NCI-H774 (cell line): ENCODE measurements around the gene CHN2.

ENCODE experiments used
- DNase-seq: peaks from one replicate; lab custom pipeline; 2025; lab: John Stamatoyannopoulos, UW

CHN2 gene

DNA sequence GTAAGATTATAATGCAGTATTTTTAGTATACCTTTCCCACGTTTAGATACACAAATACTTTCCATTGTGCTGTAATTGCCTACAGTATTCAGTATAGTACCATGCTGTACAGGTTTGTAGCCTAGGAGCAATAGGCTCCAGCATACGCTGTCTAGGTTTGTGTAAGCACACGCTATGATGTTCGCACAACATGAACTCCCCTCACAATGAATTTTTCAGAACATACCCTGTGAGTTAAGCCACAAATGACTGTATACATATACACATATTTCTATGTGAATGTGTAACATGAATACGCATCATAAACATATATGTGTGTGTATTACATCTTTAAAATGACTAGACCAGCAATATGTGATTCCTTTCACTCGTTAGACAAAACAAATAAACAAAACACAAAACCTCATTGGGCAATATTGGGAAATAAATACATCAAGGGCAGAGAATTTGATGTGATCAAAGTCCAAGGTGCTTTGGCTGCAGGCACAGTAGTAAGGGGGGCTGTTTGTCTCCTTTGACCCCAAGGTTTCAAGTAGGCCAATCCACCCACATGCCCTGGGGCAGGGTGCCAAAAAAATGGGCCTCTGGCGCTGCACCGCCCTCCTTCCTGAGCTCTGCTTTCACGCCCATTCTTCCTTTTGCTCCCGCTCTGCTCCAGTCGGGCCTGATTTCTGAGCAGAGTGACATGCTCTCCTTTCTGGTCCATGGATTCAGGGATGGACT is 33.9 kb downstream of the CHN2 start:
- no peak for DNase-seq

DNA sequence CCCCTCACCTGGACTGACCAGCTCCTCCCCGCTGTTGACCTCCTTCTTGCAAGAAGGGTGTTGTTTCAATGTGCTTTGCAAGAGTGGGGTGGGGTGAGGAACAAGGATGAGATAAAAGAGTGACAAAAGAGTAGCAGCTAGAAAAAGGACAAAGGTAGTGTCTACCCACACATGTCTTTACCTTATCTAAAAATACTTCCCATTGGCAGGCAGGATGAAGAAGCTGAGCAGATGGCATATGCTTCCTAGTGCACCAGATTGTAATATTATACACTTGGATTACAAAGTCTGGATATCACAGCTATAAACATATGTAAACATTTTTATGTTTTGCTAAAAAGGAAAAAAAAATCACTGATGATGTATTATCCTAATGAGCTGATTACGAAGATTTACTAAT is 34.5 kb downstream of the CHN2 start:
- no peak for DNase-seq

DNA sequence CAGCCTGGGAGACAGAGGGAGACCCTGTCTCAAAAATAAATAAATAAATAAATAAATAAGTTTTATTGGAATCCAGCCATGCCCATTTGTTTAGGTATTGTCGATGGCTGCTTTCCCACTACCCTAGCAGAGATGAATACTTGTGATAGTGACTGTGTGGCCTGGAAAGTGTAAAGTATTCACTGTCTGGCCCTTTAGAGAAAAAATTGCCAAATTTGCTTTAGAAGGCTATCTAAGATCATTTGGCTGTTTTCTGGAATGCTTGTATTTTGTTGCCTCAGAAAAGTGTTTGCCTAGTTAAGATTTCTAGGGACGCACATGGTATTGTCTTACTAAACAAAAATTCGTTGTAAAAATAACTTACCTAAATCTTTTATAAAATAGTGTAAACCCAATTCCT is 35.4 kb downstream of the CHN2 start:
- DNase-seq, result no peak

DNA sequence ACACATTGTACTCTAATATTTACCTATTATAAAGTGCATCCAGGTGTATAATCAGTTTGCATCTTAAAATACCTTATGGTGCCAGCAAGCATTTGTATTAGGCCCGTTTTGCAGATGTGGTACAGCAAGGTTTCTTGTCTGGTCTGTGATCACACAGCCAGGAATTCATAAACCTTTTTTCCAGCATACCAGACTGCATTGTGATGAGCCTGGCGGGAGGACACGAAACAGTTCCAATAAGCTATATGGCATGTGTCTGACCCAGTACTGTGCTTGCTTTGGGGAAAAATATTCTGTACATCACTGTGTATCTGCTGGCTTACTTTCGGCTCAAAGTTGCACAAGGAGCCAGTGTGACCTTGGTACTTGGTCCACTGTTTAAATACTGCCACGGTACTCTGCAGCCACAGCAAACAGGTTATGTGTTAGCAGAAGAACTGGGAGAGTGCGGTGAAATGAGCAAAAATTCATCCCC is 36.3 kb downstream of the CHN2 start:
- DNase-seq, result no peak

DNA sequence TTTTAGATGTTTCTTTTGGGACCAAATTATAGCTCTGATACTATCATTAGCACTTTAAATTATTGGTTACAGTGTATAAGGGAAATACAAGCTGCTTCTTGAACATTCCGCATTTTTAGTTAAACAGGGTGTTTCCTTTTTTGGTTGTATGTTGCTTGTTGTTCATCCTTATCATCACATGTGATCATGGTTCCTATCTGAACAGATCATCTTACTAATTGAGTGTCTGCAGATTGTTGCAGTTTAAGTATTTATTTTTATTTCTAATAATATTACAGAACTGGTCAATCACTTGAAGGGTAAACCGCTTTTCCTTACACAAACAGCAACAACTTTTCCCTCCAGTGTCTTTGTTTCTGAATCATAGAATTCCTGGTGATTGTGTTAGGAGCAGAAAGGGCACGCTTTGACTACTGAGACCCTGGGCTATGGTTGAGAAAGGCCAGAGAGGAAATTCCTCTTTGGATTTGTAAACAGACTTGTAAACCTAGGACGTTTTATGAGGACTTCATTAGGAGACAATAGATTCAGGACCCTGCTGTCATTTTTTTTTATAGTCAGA is 37.2 kb downstream of the CHN2 start:
- no peak for DNase-seq

DNA sequence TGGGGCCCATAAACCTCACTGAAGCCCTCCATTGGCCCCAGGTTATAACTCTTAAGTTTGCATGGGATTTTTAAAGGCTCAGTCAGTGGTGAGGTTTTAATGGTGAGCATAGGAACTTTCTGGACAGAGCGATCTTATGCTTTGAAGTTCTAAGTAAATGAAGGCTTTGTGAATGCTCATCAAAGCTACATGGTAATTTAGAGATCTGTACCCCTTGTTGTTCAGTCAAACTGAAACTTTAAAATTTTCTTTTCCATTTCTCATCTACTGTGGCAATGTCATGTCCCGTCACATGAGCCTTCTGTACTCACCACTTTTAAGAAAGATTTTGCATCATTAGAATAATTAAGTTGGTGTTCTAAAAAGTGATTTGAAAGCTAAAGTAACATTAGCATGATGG is 39.9 kb downstream of the CHN2 start:
- no peak for DNase-seq

DNA sequence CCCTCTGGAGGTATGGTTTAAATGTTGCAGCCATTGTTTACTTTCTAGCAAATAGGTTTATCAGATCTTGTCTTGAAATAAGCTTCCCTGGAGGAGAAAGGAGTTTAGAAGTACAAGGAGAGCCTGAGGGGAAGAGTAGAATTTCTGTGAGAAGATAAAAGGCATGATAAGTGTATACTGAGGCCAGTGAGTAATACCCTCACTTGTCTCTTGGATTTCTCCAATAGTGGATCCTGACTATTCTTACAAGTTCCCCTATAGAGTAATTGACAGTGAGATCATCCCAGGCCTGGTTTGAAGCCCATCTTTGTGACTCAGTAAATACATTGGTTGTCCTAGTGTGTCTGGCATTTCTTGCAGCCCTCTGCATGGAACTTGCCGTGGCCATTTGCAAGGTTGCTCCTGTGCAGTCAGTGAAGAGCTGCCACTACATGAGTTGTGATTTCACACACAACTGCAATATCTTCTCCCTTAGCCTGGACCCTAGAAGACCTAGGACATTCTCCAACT is 41.6 kb downstream of the CHN2 start:
- DNase-seq, result no peak

DNA sequence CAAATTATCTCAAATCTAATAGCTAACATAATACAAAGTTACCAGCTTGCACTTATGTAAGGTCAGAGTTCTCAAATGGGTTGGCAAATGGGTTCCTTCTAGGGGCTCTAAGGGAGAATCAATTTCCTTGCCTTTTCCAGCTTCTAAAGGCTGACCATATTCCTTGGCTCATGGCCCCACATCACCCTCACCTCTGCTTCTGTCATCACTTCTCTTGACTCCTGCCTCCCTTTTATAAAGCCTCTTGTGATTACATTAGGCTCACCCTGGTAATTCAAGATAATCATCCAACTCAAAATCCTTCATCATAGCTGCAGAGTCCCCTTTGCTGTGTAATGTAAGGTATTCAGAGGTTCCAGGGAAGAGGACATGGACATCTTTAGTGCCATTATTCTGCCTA is 42.1 kb downstream of the CHN2 start:
- no peak for DNase-seq

DNA sequence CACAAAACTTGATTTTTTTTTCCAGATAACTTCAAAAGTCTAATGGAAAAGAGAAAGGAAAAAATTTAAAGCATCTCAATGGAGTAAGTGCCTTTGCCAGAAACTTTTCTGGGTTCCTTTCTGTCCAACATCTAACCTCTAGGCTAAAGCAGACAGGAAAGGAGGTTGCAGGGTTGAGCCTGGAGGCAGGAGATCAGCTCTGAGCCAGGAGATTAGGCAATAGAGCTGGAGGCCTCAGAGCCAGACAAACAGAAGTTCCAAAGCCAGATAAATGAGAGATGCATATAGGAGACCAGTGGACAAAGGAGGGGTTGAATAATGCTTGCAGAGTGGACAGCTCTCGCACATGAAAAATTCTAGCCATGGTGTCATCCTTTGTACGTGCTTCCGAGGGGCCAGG is 42.9 kb downstream of the CHN2 start:
- DNase-seq, result no peak

DNA sequence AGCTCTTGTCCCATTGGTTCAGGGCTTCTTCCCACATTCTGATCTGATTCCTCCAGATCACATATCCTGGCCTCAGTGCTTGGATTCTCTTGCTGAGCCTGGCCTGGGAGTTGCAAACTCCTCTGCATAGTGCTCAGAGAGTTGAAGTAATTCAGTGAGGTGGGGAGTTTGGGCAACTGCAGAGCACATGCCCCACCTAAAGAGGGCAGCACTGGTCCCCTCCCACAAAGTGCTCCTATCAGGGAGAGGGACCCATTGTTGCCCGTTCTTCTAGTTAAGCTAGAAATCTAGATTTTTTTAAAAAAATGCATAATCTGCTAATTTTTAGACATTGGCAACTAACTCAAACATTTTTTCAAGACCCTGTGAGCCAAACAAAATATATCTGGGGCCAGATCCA is 45.1 kb downstream of the CHN2 start:
- DNase-seq, result no peak

DNA sequence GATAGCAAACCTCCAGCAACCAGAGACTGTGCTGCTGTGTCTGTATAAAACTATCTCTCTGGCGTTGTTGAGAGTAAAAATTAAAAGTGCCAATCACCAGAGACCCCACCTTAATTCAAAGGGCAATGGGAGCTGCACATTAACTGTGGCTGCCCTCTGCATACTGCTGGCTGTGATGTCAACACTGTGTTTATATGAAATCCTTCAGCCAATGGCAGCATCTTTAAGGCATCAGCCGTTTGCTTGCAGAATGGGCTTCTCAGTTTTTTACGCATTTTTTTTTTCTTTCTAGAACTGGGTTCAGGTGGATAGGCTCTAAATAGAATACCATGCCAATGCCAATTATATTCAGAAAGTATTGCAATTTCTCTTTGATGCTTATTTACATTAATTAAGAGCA is 47.7 kb downstream of the CHN2 start:
- DNase-seq, result no peak

DNA sequence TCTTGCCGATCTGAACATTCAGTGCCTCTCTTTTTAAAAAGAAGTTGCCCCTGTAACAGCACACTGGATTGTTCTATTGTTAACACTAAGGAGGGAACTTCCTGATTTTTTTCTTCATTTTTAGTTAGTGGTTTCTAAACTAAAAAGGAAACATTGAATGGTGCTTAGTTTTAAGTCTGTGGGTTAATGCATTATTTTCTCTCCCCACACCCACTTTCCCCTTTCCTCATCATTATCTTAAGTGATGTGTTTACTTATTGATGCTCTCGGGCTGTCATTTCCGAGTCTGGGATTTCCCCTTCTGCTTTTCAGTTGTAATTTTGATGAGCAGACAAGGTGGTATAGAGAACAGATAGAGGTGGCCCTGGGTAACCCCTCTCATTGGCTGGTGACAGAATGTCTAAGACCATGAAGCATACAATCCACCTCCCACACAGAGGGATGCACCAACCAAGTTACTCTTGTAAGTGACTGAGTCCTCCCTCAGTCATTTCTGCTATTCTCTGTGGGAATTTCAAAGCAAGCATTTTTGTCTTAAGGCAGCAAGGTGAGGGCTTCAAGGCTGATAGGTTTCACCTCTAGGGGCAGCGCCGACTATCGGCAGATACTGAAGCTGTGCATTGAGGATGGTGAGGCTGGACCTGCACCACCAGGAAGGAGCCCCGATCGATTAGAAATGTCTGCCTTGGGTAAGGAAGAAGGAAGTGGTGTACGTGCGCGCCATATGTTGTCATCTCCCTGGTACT is 49.5 kb downstream of the CHN2 start:
- DNase-seq, result no peak

DNA sequence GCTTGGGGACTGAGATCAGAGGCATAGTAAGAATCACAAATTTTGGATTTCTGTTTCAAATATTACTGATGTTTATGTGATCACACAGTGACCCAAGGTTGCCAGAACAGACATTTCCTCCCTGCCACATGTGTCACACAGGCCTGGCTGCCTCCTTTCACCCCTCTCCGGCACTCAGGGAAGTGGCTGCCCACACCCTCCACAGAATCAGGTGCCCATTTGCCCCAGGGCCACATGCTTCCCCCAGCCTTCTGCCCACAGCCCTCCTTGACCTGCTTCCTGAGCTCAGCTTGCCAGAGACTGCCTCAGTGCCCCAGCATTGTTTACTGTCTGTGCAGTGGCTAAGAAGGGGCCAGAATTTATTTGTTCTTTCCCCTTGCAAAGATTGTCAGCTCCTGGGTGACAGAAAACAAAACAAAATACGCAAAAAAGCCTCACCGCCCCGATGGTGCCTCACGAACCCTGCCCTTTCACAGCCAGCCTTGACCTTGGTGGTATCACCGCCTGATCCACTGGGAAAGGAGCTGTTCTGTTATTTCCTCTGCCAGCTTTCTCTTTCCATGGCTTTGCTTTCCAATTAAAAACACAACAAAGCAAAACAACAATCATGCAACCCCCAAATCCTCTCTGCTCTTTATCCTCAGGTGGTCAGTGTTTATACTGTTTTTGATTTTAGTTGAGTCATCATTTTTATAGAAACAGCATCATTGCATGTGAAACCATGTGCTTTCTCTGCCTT is 52.8 kb downstream of the CHN2 start:
- no peak for DNase-seq

DNA sequence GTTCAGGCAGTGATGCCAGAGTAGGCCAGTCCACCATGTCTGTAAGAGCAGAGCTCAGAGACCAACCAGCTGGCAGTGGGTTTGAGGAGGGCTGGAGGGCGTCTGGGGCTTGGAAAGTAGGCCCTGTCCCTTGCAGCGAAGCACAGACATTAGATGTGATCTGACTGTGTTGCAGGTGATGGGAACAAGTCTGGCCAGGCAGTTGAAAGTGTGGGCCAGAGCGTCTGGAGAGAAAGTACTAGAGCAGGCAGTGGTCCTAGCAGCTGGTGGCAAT is 53.3 kb downstream of the CHN2 start:
- DNase-seq, result no peak

DNA sequence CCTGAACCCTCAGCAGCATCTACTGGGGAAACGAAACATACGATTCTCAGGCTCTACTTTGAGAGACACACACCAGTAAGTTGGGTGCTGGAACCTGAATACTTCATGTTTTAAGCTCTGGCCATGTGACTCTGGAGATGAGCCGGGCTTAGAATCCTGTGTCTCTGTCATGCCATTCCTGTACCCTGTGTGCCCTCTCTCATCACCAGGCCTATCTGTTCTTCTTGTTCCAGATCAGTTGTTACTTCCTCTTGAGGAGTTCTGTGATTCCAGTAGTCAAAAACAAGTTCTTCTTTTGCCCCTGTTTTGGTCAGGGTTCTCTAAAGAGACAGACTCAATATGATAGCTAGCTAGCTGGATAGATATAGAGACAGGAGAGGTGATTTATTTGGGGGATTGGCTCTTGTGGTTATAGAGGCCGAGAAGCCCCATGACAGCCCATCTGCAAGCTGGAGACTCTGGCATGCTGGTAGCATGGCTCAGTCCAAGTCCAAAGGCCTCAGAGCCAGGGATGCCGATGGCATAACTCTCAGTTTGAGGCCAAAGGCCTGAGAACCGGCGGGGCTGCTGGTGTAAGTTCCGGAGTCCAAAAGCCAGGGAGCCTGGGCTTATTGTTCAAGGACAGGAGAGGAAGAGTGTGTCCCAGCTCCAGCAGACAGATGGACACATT is 54.3 kb downstream of the CHN2 start:
- no peak for DNase-seq

DNA sequence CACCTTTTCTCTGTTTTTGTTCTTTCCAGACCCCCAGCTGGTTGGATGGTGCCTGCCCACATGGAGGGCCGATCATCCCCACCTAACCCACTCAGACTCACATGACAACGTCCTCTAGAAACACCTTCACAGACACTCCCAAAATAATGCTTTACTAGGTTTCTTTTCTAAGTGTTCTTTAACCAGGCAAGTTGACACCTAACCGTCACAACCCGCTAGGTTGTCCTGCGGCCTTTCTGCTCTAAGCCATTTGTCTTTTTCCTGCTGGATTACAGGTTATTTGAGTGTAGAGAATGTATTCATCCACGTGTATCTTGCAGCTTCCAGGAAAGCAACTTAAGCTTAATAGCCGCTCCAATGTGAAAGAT is 54.8 kb downstream of the CHN2 start:
- no peak for DNase-seq

DNA sequence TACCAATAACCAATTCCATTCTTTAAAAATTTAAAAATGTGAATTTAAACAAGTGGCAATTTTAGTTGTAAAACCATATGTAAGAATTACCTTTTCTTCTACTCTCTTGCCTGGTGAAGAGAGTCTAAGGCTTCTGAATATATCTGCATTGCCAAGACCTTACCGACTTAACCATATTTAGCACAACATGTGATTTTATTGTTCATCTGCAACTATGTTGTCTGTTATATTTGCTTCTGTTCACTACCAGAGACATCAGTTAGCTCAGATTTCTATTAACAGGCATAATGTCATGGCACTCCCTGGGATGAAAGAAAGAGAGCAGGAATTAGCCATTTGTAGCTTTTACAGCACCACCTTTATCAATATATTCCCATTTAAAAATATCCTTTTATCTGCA is 55.3 kb downstream of the CHN2 start:
- DNase-seq, result no peak

DNA sequence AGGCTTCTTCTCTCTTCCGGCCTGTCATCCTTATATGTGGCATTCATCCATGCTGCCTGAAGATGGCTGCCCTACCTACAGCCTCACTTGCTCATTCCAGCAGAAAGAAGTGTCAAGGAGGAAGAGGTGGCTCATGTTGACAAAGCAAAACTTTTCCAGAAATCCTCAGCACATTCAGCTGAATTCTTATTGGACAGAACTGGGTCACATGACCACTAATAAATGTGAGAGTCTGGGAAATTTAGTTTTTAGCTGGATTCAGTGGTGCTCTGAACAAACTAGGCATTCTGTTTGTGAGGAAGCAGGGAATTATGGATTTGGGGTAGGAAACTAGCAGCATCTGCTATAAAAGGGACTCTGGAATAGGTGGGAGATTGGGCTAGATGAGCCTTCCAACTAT is 58.6 kb downstream of the CHN2 start:
- no peak for DNase-seq

DNA sequence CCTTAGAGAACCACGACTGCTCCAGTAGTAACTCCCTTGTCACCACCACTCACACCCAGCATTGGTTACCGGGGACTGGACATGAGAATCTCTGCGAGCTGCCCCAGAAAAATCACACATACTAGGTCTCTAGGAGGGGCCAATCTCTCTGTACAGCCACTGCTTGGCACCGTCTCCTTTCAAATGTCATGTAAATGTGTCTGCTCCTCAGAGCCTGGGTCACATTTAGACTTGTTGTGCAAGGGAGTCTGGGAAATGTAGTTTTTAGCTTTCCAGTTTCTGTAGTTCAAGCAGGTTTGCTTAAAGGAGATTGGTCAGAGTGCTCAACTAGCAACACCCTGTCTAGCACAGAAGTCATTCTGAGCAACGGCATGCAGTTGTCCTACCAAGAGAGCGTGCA is 60.0 kb downstream of the CHN2 start:
- DNase-seq, result no peak

DNA sequence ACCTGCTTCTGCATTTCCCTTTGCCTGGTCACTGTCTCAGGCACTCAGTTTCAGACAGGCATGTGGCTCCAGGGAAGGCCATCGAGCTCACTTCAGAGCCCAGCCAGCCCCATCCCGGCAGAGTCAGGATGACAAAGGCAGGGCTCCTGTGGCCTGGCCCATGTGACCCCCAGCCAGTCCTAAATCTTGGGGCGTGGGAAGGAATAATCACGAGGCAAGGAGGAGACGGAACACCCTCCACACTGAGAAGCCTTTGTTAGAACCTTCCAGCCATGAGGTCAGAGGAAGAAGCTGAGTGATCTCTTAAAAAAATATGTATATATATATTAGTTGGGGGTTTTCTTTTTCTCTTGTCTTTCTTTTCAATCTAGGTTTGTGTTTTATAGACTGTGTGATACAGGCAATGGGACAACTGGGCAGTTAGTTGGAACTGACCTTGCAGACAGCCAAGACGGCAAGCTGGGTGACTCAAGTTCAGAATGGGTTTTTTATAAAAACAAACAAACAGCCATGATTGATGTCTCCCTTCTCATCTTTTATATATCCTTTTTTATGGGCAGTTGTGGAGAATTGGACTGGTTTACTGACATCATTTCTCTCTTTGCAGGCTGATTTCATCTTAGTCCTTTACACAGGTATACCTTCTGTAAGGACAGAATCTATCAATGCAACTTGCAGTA is 60.8 kb downstream of the CHN2 start:
- DNase-seq, result no peak

DNA sequence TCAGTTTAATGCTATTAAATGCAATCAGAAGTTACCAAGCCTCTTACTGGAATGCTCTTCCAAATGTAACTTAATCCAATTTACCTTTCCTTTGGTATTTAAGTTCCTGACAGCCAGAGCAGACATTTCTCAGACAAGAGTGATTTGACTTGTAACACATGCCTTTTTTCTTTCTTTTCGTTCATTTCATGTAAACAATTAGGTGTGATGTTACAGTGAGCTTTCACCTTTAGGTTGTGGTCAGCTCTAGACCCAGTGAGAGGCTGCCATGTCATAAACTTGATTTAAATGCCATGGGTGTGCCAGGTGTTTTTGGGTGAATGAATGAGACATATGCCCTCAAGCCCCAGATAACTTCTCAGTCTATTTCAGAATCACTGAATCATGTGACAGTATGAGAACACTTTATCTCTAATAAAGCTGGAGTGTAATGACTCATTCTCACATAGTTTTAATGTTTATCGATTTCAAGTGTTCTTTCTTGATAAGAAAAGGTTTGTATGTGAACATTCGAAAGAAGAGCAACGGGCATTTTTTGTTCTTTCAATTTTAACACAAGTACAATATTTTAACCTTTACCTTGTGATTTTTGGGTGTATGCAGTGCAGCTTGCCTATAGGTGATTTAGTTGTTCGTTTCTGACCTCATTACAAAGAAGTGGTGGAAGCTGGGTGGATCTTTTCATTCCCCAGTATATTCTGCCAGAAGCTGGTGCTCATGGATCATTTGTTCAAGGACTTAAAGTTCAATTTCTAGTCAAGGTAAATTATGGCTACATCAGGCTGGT is 61.5 kb downstream of the CHN2 start:
- no peak for DNase-seq
